Pulmonary artery endothelial cell (primary cell): ENCODE measurements around the gene PLEKHA7. TPM values are rescaled to one million over a fixed set of nuclear protein-coding genes. Genes with fewer than 3 reads are reported as not detected.
"Not testable (repeated sequence)": the region's sequence is repeated elsewhere in the genome, so short reads cannot be mapped to it uniquely, and the experiment has no call there.

Experiments used
- DNase-seq: peaks from one replicate; pipeline ENCODE4 v3.0.0-alpha.2; 2011; ENCODE audit warnings: low read depth, low spot score
- total RNA-seq: library from RNA; depleted of rRNA; stranded (reverse); fragments of >200 nt; gene quantifications from 2 replicates; pipeline ENCODE4 v1.2.3, GENCODE V29; 2014

Gene PLEKHA7, protein sequence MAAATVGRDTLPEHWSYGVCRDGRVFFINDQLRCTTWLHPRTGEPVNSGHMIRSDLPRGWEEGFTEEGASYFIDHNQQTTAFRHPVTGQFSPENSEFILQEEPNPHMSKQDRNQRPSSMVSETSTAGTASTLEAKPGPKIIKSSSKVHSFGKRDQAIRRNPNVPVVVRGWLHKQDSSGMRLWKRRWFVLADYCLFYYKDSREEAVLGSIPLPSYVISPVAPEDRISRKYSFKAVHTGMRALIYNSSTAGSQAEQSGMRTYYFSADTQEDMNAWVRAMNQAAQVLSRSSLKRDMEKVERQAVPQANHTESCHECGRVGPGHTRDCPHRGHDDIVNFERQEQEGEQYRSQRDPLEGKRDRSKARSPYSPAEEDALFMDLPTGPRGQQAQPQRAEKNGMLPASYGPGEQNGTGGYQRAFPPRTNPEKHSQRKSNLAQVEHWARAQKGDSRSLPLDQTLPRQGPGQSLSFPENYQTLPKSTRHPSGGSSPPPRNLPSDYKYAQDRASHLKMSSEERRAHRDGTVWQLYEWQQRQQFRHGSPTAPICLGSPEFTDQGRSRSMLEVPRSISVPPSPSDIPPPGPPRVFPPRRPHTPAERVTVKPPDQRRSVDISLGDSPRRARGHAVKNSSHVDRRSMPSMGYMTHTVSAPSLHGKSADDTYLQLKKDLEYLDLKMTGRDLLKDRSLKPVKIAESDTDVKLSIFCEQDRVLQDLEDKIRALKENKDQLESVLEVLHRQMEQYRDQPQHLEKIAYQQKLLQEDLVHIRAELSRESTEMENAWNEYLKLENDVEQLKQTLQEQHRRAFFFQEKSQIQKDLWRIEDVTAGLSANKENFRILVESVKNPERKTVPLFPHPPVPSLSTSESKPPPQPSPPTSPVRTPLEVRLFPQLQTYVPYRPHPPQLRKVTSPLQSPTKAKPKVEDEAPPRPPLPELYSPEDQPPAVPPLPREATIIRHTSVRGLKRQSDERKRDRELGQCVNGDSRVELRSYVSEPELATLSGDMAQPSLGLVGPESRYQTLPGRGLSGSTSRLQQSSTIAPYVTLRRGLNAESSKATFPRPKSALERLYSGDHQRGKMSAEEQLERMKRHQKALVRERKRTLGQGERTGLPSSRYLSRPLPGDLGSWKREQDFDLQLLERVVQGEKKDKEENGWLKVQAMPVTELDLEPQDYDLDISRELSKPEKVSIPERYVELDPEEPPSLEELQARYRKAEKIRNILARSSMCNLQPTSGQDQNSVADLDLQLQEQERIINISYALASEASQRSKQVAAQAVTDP
- total RNA-seq: 0.20 and 0.56 TPM in 2 replicates

DNA sequence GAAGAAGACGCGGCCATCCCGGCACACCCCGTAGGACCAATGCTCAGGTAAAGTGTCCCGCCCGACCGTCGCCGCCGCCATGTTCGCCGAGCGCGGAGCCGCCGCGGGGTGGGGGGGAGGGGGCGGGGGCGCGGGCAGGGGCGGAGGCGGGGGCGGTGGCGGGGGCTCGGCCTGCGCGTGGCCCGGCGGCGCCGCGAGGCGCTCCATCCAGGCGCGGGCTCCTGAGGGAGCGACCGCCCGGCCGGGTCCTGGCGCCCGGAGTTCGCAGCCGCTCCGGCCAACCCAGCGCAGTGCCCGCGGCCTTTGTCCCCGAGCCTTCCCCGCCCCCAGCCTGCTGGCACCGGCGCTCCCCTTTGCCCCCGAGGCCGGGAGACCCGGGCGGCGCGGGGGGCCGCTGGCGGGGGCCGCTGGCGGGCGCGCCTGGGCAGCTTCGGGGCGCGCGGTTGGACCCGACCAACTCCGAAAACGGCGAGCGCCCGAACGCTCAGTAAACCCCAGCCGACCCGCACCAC lies at the start of gene PLEKHA7:
Gene PLEKHA7, minus strand, starts transcription at position 94 of the 512 bp plus-strand sequence. Its CDS starts 13 bp downstream, at position 81.
- DNase-seq: no peak

DNA sequence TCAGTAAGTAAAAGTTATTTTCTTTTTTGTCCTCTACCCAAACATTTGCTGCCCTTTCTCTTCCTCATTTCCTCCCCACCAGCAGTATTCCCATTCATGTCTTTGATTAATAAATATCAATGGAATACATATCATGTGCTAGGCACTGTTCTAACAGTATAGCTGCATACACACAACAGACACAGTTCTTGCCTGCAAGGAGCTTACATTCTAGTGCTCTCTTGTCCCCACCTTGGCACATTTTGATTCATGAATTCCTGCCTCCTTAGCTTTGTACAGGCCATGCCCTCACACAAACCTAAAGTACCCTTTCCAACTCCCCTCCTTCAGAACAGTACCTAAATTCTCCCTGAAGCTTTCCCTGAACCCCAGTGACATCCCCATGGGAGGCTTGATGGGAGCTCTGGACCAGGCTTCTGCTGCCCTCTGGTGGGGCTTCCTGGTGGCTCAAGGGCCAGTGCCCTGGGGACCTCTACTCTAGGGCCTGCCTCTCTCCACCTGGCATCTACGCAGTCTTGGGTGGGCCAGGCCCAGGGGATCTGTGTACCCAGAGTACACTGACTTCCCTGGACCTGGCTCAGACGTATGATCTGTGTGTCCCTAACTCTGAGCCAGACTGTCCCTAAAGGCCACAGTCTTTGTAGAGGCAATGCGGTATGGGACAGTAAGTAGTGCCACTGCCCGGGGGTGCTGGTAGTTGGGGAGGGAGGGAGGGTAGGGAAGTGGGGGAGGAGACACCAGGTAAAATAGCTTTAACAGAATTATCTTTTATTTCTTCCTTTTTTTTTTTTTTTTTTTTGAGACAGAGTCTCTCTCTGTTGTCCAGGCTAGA lies 49.2 kb upstream of the PLEKHA7 start:
- no peak for DNase-seq

DNA sequence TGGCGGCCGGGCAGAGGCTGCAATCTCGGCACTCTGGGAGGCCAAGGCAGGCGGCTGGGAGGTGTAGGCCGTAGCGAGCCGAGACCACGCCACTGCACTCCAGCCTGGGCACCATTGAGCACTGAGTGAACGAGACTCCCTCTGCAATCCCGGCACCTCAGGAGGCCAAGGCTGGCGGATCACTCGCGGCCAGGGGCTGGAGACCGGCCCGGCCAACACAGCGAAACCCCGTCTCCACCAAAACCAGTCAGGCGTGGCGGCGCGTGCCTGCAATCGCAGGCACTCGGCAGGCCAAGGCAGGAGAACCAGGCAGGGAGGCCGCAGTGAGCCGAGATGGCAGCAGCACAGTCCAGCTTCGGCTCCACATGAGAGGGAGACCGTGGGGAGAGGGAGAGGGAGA lies 36.9 kb upstream of the PLEKHA7 start:
- DNase-seq: not testable (repeated sequence)

DNA sequence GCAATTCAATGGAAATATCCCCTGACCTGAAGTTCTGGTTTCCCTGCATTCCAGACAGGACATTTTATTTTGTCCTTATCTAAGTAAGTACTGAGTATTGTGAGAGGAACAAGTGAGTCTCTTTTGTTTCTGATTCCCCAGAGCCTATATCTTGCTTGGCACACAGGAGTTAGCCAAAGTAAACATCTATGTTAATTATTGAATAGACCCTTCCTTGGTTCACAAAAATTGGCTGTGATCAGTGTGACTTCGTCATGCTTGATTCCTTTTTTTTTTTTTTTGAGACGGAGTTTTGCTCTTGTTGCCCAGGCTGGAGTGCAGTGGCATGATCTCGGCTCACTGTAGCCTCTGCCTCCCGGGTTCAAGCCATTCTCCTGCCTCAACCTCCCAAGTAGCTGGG lies 34.3 kb upstream of the PLEKHA7 start:
- not testable (repeated sequence) for DNase-seq

DNA sequence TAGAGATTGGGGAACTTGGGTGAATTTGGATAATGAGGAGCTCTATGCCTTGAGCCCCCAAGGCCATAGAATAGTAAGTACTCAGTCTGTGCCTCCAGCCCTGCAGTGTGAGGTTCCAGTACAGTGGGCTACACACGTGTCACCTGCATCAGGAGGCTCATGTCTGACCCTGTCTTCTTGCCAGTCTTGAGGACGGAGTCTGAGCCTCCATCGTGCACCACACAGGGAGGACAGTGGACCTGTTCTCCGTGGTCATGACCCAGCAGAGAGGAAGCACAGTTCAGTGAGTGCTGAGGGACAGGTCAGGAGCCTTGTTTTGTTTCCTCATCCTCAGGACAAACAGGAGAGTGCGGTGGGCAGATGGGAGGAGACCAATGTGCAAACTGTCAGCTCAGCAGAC lies 32.5 kb upstream of the PLEKHA7 start:
- no peak for DNase-seq

DNA sequence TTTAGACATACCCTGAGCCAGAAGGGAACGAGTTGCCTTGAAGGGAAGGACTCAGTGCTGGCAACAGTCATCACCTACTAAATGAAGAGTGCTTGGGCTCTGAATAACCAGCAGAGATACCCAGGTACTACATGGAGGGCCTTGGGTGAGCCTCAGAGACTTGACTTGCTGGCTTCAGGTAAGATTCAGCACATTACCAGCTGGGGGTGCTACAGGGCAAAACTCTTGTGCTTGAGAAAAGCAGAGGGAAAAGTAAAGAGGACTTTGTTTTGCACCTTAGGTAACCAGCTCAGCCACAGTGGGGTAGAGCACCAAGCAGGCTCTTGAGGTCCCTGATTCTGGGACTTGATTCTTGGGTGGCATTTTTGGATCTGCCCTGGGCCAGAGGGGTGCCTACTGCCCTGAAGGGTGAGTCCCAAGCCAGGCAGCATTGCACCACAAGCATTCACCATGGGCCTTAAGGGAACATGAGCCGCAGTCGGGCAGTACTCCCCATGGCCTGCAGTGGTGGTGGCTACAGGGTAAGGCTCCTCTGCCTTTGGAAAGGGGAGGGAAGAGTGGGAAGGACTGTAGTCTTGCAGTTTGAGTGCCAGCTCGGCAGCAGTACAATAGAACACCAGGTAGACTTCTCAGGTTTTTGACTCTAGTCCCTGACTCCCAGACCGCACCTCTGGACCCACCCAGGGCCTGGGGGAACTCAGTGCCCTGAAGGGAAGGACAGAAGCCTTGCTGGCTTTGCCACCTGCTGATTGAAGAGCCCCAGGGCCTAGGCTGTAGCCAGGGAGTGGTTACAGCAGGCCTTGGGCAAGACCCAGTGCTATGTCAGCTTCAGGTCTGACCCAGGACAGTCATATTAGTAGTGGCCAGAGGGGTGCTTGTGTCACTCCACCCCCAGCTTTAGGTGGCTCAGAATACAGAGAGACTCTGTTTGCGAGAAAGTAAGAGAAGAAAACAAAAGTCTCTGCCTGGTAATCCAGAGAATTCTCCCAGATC lies 22.7 kb upstream of the PLEKHA7 start:
- DNase-seq: no peak

DNA sequence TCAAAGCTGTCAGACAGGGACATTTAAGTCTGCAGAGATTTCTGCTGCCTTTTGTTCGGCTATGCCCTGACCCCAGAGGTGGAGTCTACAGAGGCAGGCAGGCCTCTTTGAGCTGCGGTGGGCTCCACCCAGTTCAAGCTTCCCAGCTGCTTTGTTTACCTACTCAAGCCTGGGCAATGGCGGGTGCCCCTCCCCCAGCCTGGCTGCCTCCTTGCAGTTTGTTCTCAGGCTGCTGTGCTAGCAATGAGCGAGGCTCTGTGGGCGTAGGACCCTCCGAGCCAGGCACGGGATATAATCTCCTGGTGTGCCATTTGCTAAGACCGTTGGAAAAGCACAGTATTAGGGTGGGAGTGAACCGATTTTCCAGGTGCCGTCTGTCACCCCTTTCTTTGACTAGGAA lies 19.8 kb upstream of the PLEKHA7 start:
- not testable (repeated sequence) for DNase-seq

DNA sequence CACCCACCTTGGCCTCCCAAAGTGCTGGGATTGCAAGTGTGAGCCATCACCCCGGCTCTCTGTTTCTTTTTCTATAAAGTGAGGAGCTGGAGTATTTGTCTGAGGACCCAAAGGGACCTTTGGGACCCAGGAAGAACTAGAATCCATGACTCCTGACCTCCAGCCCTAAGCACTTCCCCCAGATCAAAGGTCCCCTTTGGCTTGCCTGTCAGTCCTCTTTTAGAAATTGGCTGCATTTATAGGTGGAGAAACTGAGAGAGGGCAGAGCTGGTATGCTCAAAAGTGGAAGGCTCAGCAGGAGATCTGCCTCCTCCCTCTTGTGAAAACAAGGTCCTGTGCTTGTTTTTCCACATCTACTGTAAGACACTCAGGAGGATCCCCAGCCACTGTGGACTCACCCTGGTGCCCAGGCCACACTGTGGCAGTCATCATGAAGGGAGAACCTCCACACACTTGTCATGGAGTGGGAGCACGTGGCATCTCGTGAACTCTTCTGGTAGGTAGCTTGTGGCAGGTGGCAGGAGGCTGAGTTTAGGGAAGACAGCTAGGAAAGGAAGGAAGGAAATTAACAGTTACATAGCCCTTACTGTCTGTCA lies 12.4 kb upstream of the PLEKHA7 start:
- no peak for DNase-seq

DNA sequence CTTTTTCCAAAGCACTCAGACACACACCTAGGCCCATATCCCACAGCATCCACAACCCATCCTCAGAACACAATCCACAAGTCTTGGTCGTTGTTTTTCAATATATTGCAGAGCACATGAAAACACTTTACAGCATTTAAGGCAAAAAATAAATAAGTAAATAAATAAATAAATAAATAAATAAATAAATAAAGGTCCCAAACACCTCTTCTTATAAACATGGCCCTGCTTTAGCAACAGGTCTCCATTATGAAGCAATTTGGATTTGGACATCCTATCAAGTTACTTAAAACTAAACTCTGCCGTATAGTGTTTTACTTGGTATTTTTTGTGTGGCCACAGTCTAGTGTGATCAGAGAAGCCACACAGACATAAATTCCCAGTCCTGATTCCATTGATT lies 10.7 kb upstream of the PLEKHA7 start:
- no peak for DNase-seq

DNA sequence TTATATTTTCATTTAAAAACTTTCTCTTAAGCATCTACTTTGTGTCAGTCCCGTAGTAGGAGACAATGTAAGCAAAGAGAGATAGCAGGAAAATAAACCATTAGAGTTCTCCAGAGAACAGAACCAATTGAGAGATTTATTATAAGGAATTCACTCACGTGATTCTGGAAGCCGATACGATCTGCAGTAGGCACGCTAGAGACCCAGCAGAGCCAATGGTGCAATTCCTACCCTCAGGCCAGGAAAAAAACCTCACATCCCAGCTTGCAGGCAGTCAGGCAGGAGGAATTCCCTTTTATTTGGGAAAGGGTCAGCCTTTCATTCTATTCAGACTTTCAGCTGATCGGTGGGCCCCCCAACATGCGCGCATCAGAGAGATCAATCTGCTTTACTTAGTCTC lies 7.3 kb upstream of the PLEKHA7 start:
- DNase-seq: no peak

DNA sequence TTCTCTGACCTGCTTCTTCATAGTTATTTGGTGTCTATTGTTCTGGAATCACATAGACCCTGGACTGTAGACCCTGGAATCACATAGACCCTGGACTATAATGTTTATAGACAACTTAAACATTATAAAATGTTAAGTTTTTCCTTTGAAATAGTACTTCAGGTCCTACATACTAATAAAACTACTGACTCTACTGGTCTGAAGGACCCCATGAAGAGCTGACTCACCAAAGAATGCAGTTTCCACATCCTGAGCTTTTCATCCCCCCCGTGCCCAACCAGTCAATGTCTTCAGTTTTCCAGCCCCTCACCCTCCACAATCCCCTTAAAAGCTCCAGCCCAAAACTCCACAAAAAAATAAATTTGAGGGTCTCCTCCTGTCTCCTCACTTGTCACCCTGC lies 6.6 kb upstream of the PLEKHA7 start:
- DNase-seq: no peak

DNA sequence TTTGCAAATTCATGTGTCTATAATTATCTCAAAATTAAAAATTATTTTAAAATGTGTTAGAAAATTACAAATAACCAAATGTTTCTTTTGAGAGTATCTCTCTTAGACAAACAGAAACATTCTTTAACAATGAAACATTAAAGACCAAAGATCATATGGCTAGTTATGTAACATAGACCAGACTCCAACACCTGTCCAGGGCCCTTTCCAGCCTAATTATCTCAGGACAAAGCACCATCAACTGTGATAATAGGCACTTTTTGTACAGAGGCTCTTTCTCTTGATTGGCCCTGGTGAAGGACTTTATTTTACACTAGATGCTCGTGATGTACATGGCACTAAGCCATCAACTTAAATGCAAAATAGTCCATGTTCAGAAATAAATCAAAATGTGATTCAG lies 5.0 kb upstream of the PLEKHA7 start:
- no peak for DNase-seq

DNA sequence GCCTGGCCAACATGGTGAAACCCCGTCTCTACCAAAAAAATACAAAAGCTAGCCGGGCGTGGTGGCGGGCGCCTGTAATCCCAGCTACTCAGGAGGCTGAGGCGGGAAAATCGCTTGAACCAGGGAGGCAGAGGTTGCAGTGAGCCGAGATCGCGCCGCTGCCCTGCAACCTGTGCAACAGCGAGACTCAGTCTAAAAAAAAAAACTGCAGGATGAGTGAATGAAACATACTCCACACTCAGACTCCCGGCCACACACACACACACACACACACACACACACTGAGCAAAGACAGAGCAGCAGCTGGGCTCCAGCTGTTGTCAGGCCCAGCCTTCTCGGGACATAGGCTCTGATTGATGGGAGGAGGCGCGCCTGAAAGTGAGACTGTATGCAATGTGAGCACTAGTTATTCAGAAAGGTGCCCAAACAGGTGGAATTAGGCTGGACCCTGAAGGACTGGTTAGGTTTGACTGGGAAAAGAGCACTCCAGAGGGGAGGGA lies 1.5 kb upstream of the PLEKHA7 start:
- no peak for DNase-seq

DNA sequence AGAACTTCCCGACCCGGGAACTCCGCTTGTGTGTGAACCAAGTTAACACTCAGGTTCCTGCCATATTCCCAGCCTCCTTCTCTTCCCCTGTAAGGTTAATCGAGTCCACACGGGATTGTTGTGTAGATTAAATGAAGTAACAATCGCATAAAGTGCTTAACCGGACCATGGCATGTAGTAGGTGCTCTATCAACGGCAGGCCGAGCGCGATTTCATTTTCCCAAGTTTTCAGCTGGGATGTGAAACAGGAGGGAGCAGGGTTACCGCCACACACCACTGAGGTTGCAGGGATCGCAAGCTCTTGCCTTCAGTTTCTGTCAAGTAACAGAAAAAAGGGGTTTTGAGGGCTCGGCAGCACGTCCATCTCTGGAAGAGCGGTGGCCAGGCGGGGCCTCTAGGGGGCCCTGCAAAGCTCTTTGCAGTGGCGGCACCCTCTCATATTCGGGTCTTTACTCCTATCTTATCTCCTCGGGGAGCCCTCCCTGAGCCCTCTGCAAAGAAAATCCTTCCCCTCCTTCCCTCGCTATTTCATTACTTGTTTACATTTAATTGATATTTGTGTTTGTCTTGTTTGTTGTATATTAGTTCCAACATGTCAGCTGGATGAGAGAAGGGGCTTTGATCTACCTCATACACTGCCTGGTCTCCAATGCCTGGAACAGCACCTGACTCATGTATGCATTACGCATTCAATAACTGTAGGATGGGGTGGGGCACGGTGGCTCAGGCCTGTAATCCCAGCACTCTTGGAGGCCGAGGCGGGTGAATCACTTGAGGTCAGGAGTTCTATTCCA lies 816 bp upstream of the PLEKHA7 start:
- DNase-seq: no peak

DNA sequence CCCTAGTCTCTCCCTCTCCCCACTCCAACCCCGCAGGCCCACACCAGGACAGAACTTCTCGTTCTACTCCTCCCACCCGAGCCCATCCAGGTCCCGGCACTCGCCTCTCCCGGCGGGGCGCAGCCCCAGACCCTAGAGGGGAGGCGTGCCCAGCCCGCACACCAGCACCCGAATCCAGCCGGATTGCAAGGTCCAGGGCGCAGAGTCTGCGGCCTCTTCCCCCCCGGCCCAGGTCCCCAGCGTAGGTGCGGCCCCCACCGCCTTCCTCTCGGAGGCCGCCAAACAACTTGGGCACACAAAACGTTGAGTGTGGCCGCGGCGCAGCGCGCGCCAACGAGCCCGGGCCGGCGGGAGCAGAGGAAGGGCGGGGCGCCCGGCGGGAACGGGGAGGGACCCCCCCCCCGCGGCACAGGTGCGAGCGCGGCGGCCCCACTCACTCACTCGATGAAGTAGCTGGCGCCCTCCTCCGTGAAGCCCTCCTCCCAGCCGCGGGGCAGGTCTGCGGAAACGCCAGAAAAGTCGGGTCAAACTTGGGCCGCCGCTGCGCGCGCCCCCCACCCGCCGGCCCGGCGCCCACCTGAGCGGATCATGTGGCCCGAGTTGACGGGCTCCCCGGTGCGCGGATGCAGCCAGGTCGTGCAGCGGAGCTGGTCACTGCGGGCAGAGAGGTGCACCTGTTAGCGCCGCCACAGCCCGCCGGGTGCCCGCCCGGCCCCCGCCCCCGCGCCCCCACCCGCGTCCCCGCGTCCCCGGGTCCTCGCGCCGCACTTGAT lies 480 bp downstream of the PLEKHA7 start:
- DNase-seq: no peak

DNA sequence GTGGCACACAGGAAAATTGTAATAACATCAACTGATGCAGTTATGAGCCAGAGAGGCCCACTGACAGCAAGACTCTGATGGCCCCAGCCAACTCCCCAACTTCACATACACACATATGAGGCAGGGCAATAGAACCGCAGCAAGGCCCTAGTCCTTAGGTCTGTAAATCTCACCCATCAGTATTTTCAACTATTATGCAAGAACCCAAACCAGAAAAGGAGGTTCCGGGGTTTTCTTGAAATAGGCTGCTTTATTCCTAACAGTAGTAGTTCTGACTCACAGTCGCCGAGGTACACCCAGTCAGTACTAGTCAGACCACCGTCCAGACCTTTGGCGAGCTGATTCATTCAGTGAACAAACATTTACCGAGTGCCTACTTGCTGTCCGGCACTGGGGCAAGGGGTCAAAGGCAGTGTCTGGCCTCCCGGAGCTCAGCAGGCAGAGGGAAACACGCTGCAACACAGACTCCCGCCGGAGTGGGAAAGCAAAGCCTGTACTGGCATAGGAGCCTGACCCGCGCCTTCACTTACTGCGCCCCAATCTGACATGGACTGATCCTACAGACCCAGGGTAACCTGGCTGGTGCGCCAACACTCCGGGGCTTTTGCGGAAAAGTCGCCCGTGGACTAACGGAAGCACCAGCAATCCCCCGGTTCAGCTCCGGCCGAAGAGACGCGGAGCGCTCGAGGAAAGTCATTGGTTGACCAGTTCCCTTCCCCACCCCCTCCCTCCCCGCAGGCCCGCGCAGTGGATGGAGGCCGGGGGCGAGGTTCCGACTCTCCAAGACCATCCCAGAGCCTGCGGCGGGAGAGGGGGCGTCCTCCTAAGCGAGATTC lies 1.3 kb downstream of the PLEKHA7 start:
- no peak for DNase-seq
